SK-N-SH treated with all-trans-retinoic acid at 6 μM for 48 hours (cell line): ENCODE results near the gene NAPG.

Experiments
- BACH2 ChIP-seq: fragments of 250-450 bp; sonication (Bioruptor Pico); IDR thresholded peaks from 2 replicates; pipeline ENCODE4 v1.9.0; 2021; ENCODE audit warnings: mild to moderate bottlenecking, borderline replicate concordance
- CREB5 ChIP-seq: fragments of 250-450 bp; sonication (Bioruptor Pico); IDR thresholded peaks from 2 replicates; pipeline ENCODE4 v1.5.1; 2020; ENCODE audit warnings: low read depth, mild to moderate bottlenecking, moderate library complexity
- OSR1 ChIP-seq: fragments of 250-450 bp; sonication (Bioruptor Pico); IDR thresholded peaks from 2 replicates; pipeline ENCODE4 v1.8.0; 2022; ENCODE audit warnings: moderate library complexity, mild to moderate bottlenecking, inconsistent platforms
- PATZ1 ChIP-seq: fragments of 250-450 bp; sonication (Bioruptor Pico); IDR thresholded peaks from 2 replicates; pipeline ENCODE4 v1.8.0; 2020; ENCODE audit warnings: mild to moderate bottlenecking, moderate library complexity, borderline replicate concordance
- PPARA ChIP-seq: fragments of 250-450 bp; sonication (Bioruptor Pico); IDR thresholded peaks from 2 replicates; pipeline ENCODE4 v1.5.0; 2020; ENCODE audit warnings: mild to moderate bottlenecking, borderline replicate concordance
- RARB ChIP-seq: fragments of 250-450 bp; sonication (Bioruptor Pico); IDR thresholded peaks from 2 replicates; pipeline ENCODE4 v1.8.0; 2021; ENCODE audit warnings: mild to moderate bottlenecking, moderate library complexity
- TSHZ2 ChIP-seq: fragments of 250-450 bp; sonication (Bioruptor Pico); IDR thresholded peaks from 2 replicates; pipeline ENCODE4 v1.5.0; 2020; ENCODE audit warnings: mild to moderate bottlenecking, moderate library complexity
- ZFP3 ChIP-seq: fragments of 250-450 bp; sonication (Bioruptor Pico); IDR thresholded peaks from 2 replicates; pipeline ENCODE4 v1.5.0; 2020; ENCODE audit warnings: mild to moderate bottlenecking, moderate library complexity
- ZNF565 ChIP-seq: fragments of 450-650 bp; formaldehyde crosslinking; conservative IDR thresholded peaks from 2 replicates; pipeline ENCODE4 v1.5.0; 2020; ENCODE audit warnings: low read depth, mild to moderate bottlenecking, moderate library complexity

- TF ChIP-seq PATZ1 (CRISPR knock-in tag): no peak
- TF ChIP-seq RARB (CRISPR knock-in tag): no peak
- no peak for TF ChIP-seq OSR1 (CRISPR knock-in tag)
- TF ChIP-seq PPARA (CRISPR knock-in tag): no peak
- TF ChIP-seq ZFP3: no peak
- no peak for TF ChIP-seq ZNF565 (CRISPR knock-in tag)
- no peak for TF ChIP-seq CREB5 (CRISPR knock-in tag)
- TF ChIP-seq TSHZ2 (CRISPR knock-in tag): no peak
- TF ChIP-seq BACH2 (CRISPR knock-in tag): no peak
Observed at GRCh38 chr18:10562773-10563160, 36.9 kb downstream of the NAPG start.
